ENCODE data around the gene AMACR. TPM values are rescaled to one million over a fixed set of nuclear protein-coding genes. Genes with fewer than 3 reads are reported as not detected.
A peak's percentile ranks its signal among the peaks of the same experiment; 100 is the strongest.

The AMACR gene
- polyA plus RNA-seq (2012; ENCODE audit: missing spikeins) = 9.5 TPM

GRCh38 chr5:34007621-34008600 is at the start of gene AMACR:
Gene AMACR (minus strand): TSS chr5:34008050. CDS start chr5:34008019, 31 bp downstream.
- TF ChIP-seq POLR2AphosphoS5 (IDR thresholded peaks at IDR 0.05; ENCODE audit: low read depth, low read length) (peak; percentile 79; the same call in 1 of the 2 replicates), TAF1 (IDR thresholded peaks at IDR 0.05; ENCODE audit: borderline replicate concordance, low read depth, low read length) (peak; percentile 59), POLR2A (IDR thresholded peaks at IDR 0.05; ENCODE audit: low read depth, low read length) (peak; percentile 89)
- DNase-seq (ENCODE audit: insufficient read length) = peak; percentile 79
- peak; percentile 68 for FAIRE-seq

GRCh38 chr5:34057569-34057968 is 49.7 kb upstream of the AMACR start:
- DNase-seq (ENCODE audit: insufficient read length) (no peak), FAIRE-seq (no peak)
- TF ChIP-seq POLR2A (IDR thresholded peaks at IDR 0.05; ENCODE audit: low read depth, low read length) = no peak
- TF ChIP-seq TAF1 (IDR thresholded peaks at IDR 0.05; ENCODE audit: borderline replicate concordance, low read depth, low read length) = no peak
- no peak for TF ChIP-seq POLR2AphosphoS5 (IDR thresholded peaks at IDR 0.05; ENCODE audit: low read depth, low read length)

GRCh38 chr5:34057118-34057517 is 49.3 kb upstream of the AMACR start:
- no peak for FAIRE-seq
- no peak for DNase-seq (ENCODE audit: insufficient read length)
- TF ChIP-seq POLR2A (IDR thresholded peaks at IDR 0.05; ENCODE audit: low read depth, low read length) = no peak
- no peak for TF ChIP-seq TAF1 (IDR thresholded peaks at IDR 0.05; ENCODE audit: borderline replicate concordance, low read depth, low read length)
- no peak for TF ChIP-seq POLR2AphosphoS5 (IDR thresholded peaks at IDR 0.05; ENCODE audit: low read depth, low read length)

- FAIRE-seq (no peak), DNase-seq (ENCODE audit: insufficient read length) (no peak)
- TF ChIP-seq POLR2A (IDR thresholded peaks at IDR 0.05; ENCODE audit: low read depth, low read length) (no peak), POLR2AphosphoS5 (IDR thresholded peaks at IDR 0.05; ENCODE audit: low read depth, low read length) (no peak), TAF1 (IDR thresholded peaks at IDR 0.05; ENCODE audit: borderline replicate concordance, low read depth, low read length) (no peak)
These were observed 47.8 kb upstream of the AMACR start for GRCh38 chr5:34055667-34056066.

GRCh38 chr5:34054400-34054729 is 46.5 kb upstream of the AMACR start:
- TF ChIP-seq POLR2AphosphoS5 (IDR thresholded peaks at IDR 0.05; ENCODE audit: low read depth, low read length) (no peak), POLR2A (IDR thresholded peaks at IDR 0.05; ENCODE audit: low read depth, low read length) (no peak), TAF1 (IDR thresholded peaks at IDR 0.05; ENCODE audit: borderline replicate concordance, low read depth, low read length) (no peak)
- DNase-seq (ENCODE audit: insufficient read length) (no peak), FAIRE-seq (no peak)

GRCh38 chr5:34053571-34054399 is 45.9 kb upstream of the AMACR start:
- no peak for DNase-seq (ENCODE audit: insufficient read length)
- no peak for FAIRE-seq
- TF ChIP-seq POLR2AphosphoS5 (IDR thresholded peaks at IDR 0.05; ENCODE audit: low read depth, low read length) = no peak
- TF ChIP-seq TAF1 (IDR thresholded peaks at IDR 0.05; ENCODE audit: borderline replicate concordance, low read depth, low read length) = no peak
- TF ChIP-seq POLR2A (IDR thresholded peaks at IDR 0.05; ENCODE audit: low read depth, low read length) = no peak

- TF ChIP-seq POLR2AphosphoS5 (IDR thresholded peaks at IDR 0.05; ENCODE audit: low read depth, low read length) (no peak), TAF1 (IDR thresholded peaks at IDR 0.05; ENCODE audit: borderline replicate concordance, low read depth, low read length) (no peak), POLR2A (IDR thresholded peaks at IDR 0.05; ENCODE audit: low read depth, low read length) (no peak)
- DNase-seq (ENCODE audit: insufficient read length) (no peak), FAIRE-seq (no peak)
These were observed 45.3 kb upstream of the AMACR start for GRCh38 chr5:34053133-34053532.

- TF ChIP-seq TAF1 (IDR thresholded peaks at IDR 0.05; ENCODE audit: borderline replicate concordance, low read depth, low read length) = no peak
- TF ChIP-seq POLR2AphosphoS5 (IDR thresholded peaks at IDR 0.05; ENCODE audit: low read depth, low read length) = no peak
- TF ChIP-seq POLR2A (IDR thresholded peaks at IDR 0.05; ENCODE audit: low read depth, low read length) = no peak
- DNase-seq (ENCODE audit: insufficient read length) (no peak), FAIRE-seq (no peak)
These were observed 43.6 kb upstream of the AMACR start for GRCh38 chr5:34051374-34051980.

GRCh38 chr5:34047774-34048572 is 40.1 kb upstream of the AMACR start:
- DNase-seq (ENCODE audit: insufficient read length) (no peak), FAIRE-seq (no peak)
- TF ChIP-seq POLR2A (IDR thresholded peaks at IDR 0.05; ENCODE audit: low read depth, low read length) (no peak), TAF1 (IDR thresholded peaks at IDR 0.05; ENCODE audit: borderline replicate concordance, low read depth, low read length) (no peak), POLR2AphosphoS5 (IDR thresholded peaks at IDR 0.05; ENCODE audit: low read depth, low read length) (no peak)

GRCh38 chr5:34047143-34047542 is 39.3 kb upstream of the AMACR start:
- TF ChIP-seq POLR2A (IDR thresholded peaks at IDR 0.05; ENCODE audit: low read depth, low read length) (no peak), POLR2AphosphoS5 (IDR thresholded peaks at IDR 0.05; ENCODE audit: low read depth, low read length) (no peak), TAF1 (IDR thresholded peaks at IDR 0.05; ENCODE audit: borderline replicate concordance, low read depth, low read length) (no peak)
- no peak for DNase-seq (ENCODE audit: insufficient read length)
- no peak for FAIRE-seq

Data from GM12892 (cell line).